Chondrocyte (in vitro differentiated cells): ENCODE data around the gene GCDH. TPM values are rescaled to one million over a fixed set of nuclear protein-coding genes. Genes with fewer than 3 reads are reported as not detected.

Source experiments
- DNase-seq: peaks from one replicate; pipeline ENCODE4 v3.0.0; 2021; ENCODE audit warnings: mixed read lengths, low spot score
- H3K27ac Mint-ChIP-seq: one replicate; pipeline ENCODE4 v1.8.0; 2021; ENCODE audit warnings: mild to moderate bottlenecking, moderate library complexity, mixed read lengths; ENCODE audit not compliant: unreplicated experiment
- H3K27me3 Mint-ChIP-seq: 2 replicates; pipeline ENCODE4 v1.8.0; 2021; ENCODE audit warnings: low read depth, mixed read lengths
- H3K36me3 Mint-ChIP-seq: 2 replicates; pipeline ENCODE4 v1.8.0; 2021; ENCODE audit warnings: low read depth, mixed read lengths
- H3K4me1 Mint-ChIP-seq: 2 replicates; pipeline ENCODE4 v1.8.0; 2021; ENCODE audit warnings: low read depth, mild to moderate bottlenecking, mixed read lengths
- H3K4me3 Mint-ChIP-seq: one replicate; pipeline ENCODE4 v1.8.0; 2021; ENCODE audit warnings: mild to moderate bottlenecking, moderate library complexity, mixed read lengths; ENCODE audit not compliant: unreplicated experiment
- H3K9me3 Mint-ChIP-seq: 2 replicates; pipeline ENCODE4 v1.8.0; 2021; ENCODE audit warnings: low read depth, mixed read lengths
- CTCF ChIP-seq: fragments of 200-600 bp; sonication (generic); IDR thresholded peaks from 2 replicates; pipeline ENCODE4 v1.5.0; 2021; ENCODE audit warnings: antibody characterized with exemption, mild to moderate bottlenecking, moderate library complexity
- total RNA-seq: library from RNA; stranded (reverse); gene quantifications from 3 replicates; pipeline ENCODE4 v1.2.1, GENCODE V29; 2021

Gene GCDH
- total RNA-seq, 1 donor from 2014 or later, result 13.2 TPM

- no peak overlapping the region for H3K4me3 Mint-ChIP-seq
- H3K27ac Mint-ChIP-seq, result no peak overlapping the region
- H3K27me3 Mint-ChIP-seq, result no peaks in the 10 kb centered on the region
- TF ChIP-seq CTCF, result no peak
- H3K4me1 Mint-ChIP-seq, result peaks cover 3% of the 10 kb centered on the region
- no peak for DNase-seq
- no peaks in the 10 kb centered on the region for H3K9me3 Mint-ChIP-seq
- H3K36me3 Mint-ChIP-seq, result peaks cover 35% of the 10 kb centered on the region
Measured at GRCh38 chr19:12924621-12925310, 33.8 kb downstream of the GCDH start.

GRCh38 chr19:12930002-12930645, 39.2 kb downstream of the GCDH start:
- H3K9me3 Mint-ChIP-seq, result no peaks in the 10 kb centered on the region
- peaks cover 16% of the 10 kb centered on the region for H3K36me3 Mint-ChIP-seq
- peaks cover 17% of the 10 kb centered on the region for H3K4me1 Mint-ChIP-seq
- no peaks in the 10 kb centered on the region for H3K27me3 Mint-ChIP-seq
- TF ChIP-seq CTCF, result no peak
- H3K27ac Mint-ChIP-seq, result no peak overlapping the region
- H3K4me3 Mint-ChIP-seq, result no peak overlapping the region
- DNase-seq, result no peak

GRCh38 chr19:12932392-12933286, 41.7 kb downstream of the GCDH start:
- peak overlapping the region; percentile 85 for H3K27ac Mint-ChIP-seq
- no peak for DNase-seq
- H3K9me3 Mint-ChIP-seq, result no peaks in the 10 kb centered on the region
- no peak for TF ChIP-seq CTCF
- peaks cover 9% of the 10 kb centered on the region for H3K36me3 Mint-ChIP-seq
- H3K4me3 Mint-ChIP-seq, result peak overlapping the region; percentile 95
- H3K4me1 Mint-ChIP-seq, result peaks cover 22% of the 10 kb centered on the region
- H3K27me3 Mint-ChIP-seq, result no peaks in the 10 kb centered on the region

GRCh38 chr19:12933287-12934072, 42.5 kb downstream of the GCDH start, which contains the start of gene FARSA:
TSS of gene FARSA (minus strand) at chr19:12933711. CDS start at chr19:12933696, 15 bp downstream.
- no peaks in the 10 kb centered on the region for H3K9me3 Mint-ChIP-seq
- peak within 1 kb of the TSS; percentile 95 for H3K4me3 Mint-ChIP-seq
- peak within 1 kb of the TSS; percentile 85 for H3K27ac Mint-ChIP-seq
- no peaks in the 10 kb centered on the region for H3K27me3 Mint-ChIP-seq
- TF ChIP-seq CTCF, result no peak
- peaks cover 26% of the 10 kb centered on the region for H3K4me1 Mint-ChIP-seq
- peaks cover 5% of the 10 kb centered on the region for H3K36me3 Mint-ChIP-seq
- DNase-seq, result no peak
